Right lobe of liver (tissue), 4 donors: ENCODE data around the gene TESK1.
"Not testable (repeated sequence)": the region's sequence is repeated elsewhere in the genome, so short reads cannot be mapped to it uniquely, and the experiment has no call there.

Experiments
- POLR2A ChIP-seq: fragments of 450-650 bp; IDR thresholded peaks from one replicate; pipeline ENCODE4 v1.6.1; 2017; ENCODE audit warnings: antibody characterized with exemption, mild to moderate bottlenecking
- TF ChIP-seq, protein P1 (sequence below), 4 donors: fragments of 200-600 bp in 3 of 4; fragments of 450-650 bp in 1 of 4; IDR thresholded peaks; one replicate each; pipeline versions ENCODE4 v1.5.1 to v1.8.0; 2016 to 2022; ENCODE audit warnings: antibody characterized with exemption in 4 of 4, mild to moderate bottlenecking in 2 of 4
- donor health status: DM: no; HTN: no; CAD: no.
- donor health status: DM: no; HTN: no; CAD: no.
- donor health status: DM: no; HTN: yes; CAD: no.

DNA sequence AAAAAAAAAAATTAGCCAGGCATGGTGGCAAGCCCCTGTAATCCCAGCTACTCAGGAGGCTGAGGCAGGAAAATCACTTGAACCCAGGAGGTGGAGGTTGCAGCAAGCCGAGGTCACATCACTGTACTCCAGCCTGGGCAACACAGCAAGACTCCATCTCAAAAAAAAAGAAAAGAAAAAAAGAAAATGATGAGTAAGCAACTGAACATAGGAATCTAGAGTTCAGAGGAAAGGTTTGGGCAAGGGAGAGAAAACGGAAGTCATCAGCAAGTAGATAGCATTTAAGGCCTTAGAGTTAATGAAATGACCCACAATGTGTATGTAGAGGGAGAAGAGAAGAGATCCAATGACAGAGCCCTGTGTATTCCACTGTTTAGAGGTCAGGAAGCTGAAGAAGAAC is 8.2 kb upstream of the TESK1 start:
- TF ChIP-seq, protein P1, sequence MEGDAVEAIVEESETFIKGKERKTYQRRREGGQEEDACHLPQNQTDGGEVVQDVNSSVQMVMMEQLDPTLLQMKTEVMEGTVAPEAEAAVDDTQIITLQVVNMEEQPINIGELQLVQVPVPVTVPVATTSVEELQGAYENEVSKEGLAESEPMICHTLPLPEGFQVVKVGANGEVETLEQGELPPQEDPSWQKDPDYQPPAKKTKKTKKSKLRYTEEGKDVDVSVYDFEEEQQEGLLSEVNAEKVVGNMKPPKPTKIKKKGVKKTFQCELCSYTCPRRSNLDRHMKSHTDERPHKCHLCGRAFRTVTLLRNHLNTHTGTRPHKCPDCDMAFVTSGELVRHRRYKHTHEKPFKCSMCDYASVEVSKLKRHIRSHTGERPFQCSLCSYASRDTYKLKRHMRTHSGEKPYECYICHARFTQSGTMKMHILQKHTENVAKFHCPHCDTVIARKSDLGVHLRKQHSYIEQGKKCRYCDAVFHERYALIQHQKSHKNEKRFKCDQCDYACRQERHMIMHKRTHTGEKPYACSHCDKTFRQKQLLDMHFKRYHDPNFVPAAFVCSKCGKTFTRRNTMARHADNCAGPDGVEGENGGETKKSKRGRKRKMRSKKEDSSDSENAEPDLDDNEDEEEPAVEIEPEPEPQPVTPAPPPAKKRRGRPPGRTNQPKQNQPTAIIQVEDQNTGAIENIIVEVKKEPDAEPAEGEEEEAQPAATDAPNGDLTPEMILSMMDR (IDR thresholded peaks at IDR 0.05), result not testable (repeated sequence)
- TF ChIP-seq POLR2A, result not testable (repeated sequence)
